ENCODE data around the gene KRTAP2-2.
"Not testable (repeated sequence)": the region's sequence is repeated elsewhere in the genome, so short reads cannot be mapped to it uniquely, and the experiment has no call there.

KRTAP2-2 gene

GRCh38 chr17:41063449-41063848 lies 8.4 kb upstream of the KRTAP2-2 start:
- no peak for DNase-seq

GRCh38 chr17:41061964-41062363 lies 6.9 kb upstream of the KRTAP2-2 start:
- no peak for DNase-seq

- DNase-seq = no peak
Observed at GRCh38 chr17:41060052-41060604, 5.1 kb upstream of the KRTAP2-2 start, which contains the start of gene KRTAP2-3. Gene KRTAP2-3 (minus strand): TSS chr17:41060114. CDS start chr17:41060050, 64 bp downstream.

GRCh38 chr17:41059276-41060051 lies 4.4 kb upstream of the KRTAP2-2 start:
- DNase-seq = not testable (repeated sequence)

- DNase-seq = no peak
Observed at GRCh38 chr17:41058741-41059140, 3.7 kb upstream of the KRTAP2-2 start.

- no peak for DNase-seq
Observed at GRCh38 chr17:41057547-41057946, 2.5 kb upstream of the KRTAP2-2 start.

- DNase-seq = not testable (repeated sequence)
Observed at GRCh38 chr17:41054556-41054955, 474 bp downstream of the KRTAP2-2 start.

GRCh38 chr17:41054025-41054424 lies 1.0 kb downstream of the KRTAP2-2 start:
- no peak for DNase-seq

GRCh38 chr17:41052566-41052965 lies 2.5 kb downstream of the KRTAP2-2 start:
- DNase-seq = no peak

GRCh38 chr17:41049110-41049509 lies 5.9 kb downstream of the KRTAP2-2 start:
- DNase-seq = no peak

GRCh38 chr17:41048441-41048840 lies 6.6 kb downstream of the KRTAP2-2 start:
- no peak for DNase-seq

- not testable (repeated sequence) for DNase-seq
Observed at GRCh38 chr17:41046735-41047465, 8.1 kb downstream of the KRTAP2-2 start, which contains the start of gene KRTAP2-1. Gene KRTAP2-1 (minus strand): TSS chr17:41047316. CDS start chr17:41047267, 49 bp downstream.

GRCh38 chr17:41042953-41043352 lies 12.1 kb downstream of the KRTAP2-2 start:
- no peak for DNase-seq

- DNase-seq = not testable (repeated sequence)
Observed at GRCh38 chr17:41040783-41041571, 14.1 kb downstream of the KRTAP2-2 start, which contains the start of gene KRTAP1-1. Gene KRTAP1-1 (minus strand): TSS chr17:41041450. CDS start chr17:41041397, 53 bp downstream.

GRCh38 chr17:41037853-41038350 lies 17.1 kb downstream of the KRTAP2-2 start:
- DNase-seq = no peak

GRCh38 chr17:41034346-41034935 lies 20.6 kb downstream of the KRTAP2-2 start, which contains the start of gene KRTAP1-3:
Gene KRTAP1-3 (minus strand): TSS chr17:41034874. CDS start chr17:41034821, 53 bp downstream.
- DNase-seq = not testable (repeated sequence)

GRCh38 chr17:41029633-41030245 lies 25.3 kb downstream of the KRTAP2-2 start, which contains the start of gene KRTAP1-4:
Gene KRTAP1-4 (minus strand): TSS chr17:41030195. CDS start chr17:41030078, 117 bp downstream.
- DNase-seq = no peak

- no peak for DNase-seq
Observed at GRCh38 chr17:41026715-41027471, 28.1 kb downstream of the KRTAP2-2 start, which contains the start of gene KRTAP1-5. Gene KRTAP1-5 (minus strand): TSS chr17:41027208. CDS start chr17:41027155, 53 bp downstream.

GRCh38 chr17:41024697-41025096 lies 30.3 kb downstream of the KRTAP2-2 start:
- DNase-seq = no peak

- DNase-seq = no peak
Observed at GRCh38 chr17:41020336-41020735, 34.7 kb downstream of the KRTAP2-2 start.
